Panc1 (cell line): Measurements from ENCODE around the gene LINC00237. TPM values are rescaled to one million over a fixed set of nuclear protein-coding genes. Genes with fewer than 3 reads are reported as not detected.

Source experiments
- ATAC-seq: fragments of 200-7000 bp; cut with Tn5 transposase; 2 replicates; pipeline ENCODE4 v1.9.1; 2020; ENCODE audit warnings: mild to moderate bottlenecking, moderate library complexity
- BruUV-seq: library from RNA; stranded (reverse); fragments of 400-500 nt; replicated peaks from 2 replicates; lab custom pipeline; 2021; lab: Mats Ljungman, UMichigan
- CTCF ChIA-PET: fragments of 300-600 bp; sonication (Branson Sonifier 250); formaldehyde crosslinking; loops from one replicate; lab custom pipeline; 2022; ENCODE audit warnings: antibody characterized with exemption; lab: Charles Lee
- POLR2A ChIA-PET: fragments of 300-600 bp; sonication (Branson Sonifier 250); formaldehyde crosslinking; loops from one replicate; lab custom pipeline; 2022; ENCODE audit warnings: antibody characterized with exemption; lab: Charles Lee
- DNase-seq: peaks from one replicate; pipeline ENCODE4 v3.0.0-alpha.2; 2010; ENCODE audit warnings: low read depth, low spot score
- H3K27ac ChIP-seq: 2 replicates; pipeline ENCODE4 v1.5.1; 2011; ENCODE audit warnings: mild to moderate bottlenecking, low read length, inconsistent platforms
- H3K27me3 ChIP-seq: fragments of 200-500 bp; sonication (Bioruptor generic); 2 replicates; pipeline ENCODE4 v1.6.0; 2014; ENCODE audit warnings: low read length, inconsistent platforms; ENCODE audit not compliant: control insufficient read depth, insufficient read depth
- H3K36me3 ChIP-seq: fragments of 200-500 bp; sonication (Bioruptor generic); 2 replicates; pipeline ENCODE4 v1.5.1; 2014; ENCODE audit warnings: inconsistent platforms, mild to moderate bottlenecking, low read length, moderate library complexity; ENCODE audit not compliant: control insufficient read depth, insufficient read depth
- H3K4me1 ChIP-seq: 2 replicates; pipeline ENCODE4 v1.5.1; 2011; ENCODE audit warnings: inconsistent platforms, mild to moderate bottlenecking, low read length, moderate library complexity; ENCODE audit not compliant: control insufficient read depth, insufficient read depth
- H3K4me3 ChIP-seq, 2 experiments: 2 replicates each; pipeline ENCODE4 v1.5.1; 2011 to 2012; ENCODE audit warnings: low read depth in 2 of 2, low read length in 2 of 2, mild to moderate bottlenecking in 2 of 2, inconsistent platforms in 1 of 2, moderate library complexity in 1 of 2
- H3K9me3 ChIP-seq: fragments of 200-500 bp; sonication (Bioruptor generic); 2 replicates; pipeline ENCODE4 v1.5.1; 2014; ENCODE audit warnings: low read depth, mild to moderate bottlenecking, inconsistent platforms, low read length, moderate library complexity; ENCODE audit not compliant: control insufficient read depth, insufficient read depth
- POLR2AphosphoS5 ChIP-seq: IDR thresholded peaks from 2 replicates; pipeline ENCODE4 v1.6.1; 2012; ENCODE audit warnings: mild to moderate bottlenecking, low read depth, low read length, moderate library complexity
- SIN3A ChIP-seq: IDR thresholded peaks from 2 replicates; pipeline ENCODE4 v1.6.1; 2012; ENCODE audit warnings: low read depth, mild to moderate bottlenecking, low read length, moderate library complexity, borderline replicate concordance; ENCODE audit not compliant: insufficient read depth
- TCF7L2 ChIP-seq: IDR thresholded peaks from 2 replicates; pipeline ENCODE4 v1.6.1; 2011; ENCODE audit warnings: mild to moderate bottlenecking, low read depth, low read length, inconsistent platforms
- in situ Hi-C: cut with HindIII; loops from 2 replicates; pipeline ENCODE4 v1.10.0; 2016; ENCODE audit warnings: low sequenced_read_pairs, low pct_unique_long_range_greater_than_20kb
- intact Hi-C: fragments of 100-400 bp; cut with micrococcal nuclease; formaldehyde crosslinking; loops from one replicate; pipeline ENCODE4 v1.10.0; 2022; ENCODE audit not compliant: unreplicated experiment
- total RNA-seq: library from RNA; stranded (reverse); gene quantifications from one replicate; pipeline ENCODE4 v1.2.1, GENCODE V29; 2021; ENCODE audit not compliant: unreplicated experiment
- TF ChIP-seq, protein P1 (sequence below), 2 experiments: IDR thresholded peaks; 2 replicates each; pipeline ENCODE4 v1.6.1; 2011 to 2012; ENCODE audit warnings: low read depth in 2 of 2, control low read depth in 1 of 2, low read length in 1 of 2, mild to moderate bottlenecking in 1 of 2, moderate library complexity in 1 of 2; ENCODE audit not compliant: insufficient read depth in 1 of 2
- TF ChIP-seq, protein P2 (sequence below): fragments of 450-650 bp; IDR thresholded peaks from 2 replicates; pipeline ENCODE4 v1.5.1; 2017; ENCODE audit warnings: mild to moderate bottlenecking

Gene LINC00237
- total RNA-seq, 1 experiment from 2014 or later = not detected

DNA sequence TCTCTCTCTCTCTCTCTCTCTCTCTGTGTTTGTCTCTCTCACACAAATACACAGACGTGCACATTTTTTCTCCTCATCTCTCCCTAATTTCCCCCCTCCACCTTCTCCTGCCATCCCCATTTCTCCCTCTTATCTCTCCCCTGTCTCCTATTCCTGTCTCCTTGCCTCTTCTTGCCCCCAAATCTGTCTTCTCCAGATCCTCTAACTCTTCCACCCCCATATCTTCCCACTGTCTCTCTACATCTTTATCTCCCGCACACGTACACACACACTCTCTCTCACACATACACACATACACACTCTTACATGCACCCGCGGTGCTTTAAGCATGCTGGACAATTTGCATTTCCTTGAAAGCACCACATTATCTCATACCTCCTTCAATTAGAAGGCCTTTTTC is 35.7 kb upstream of the LINC00237 start:
- DNase-seq = no peak
- ATAC-seq = no peak
- H3K9me3 ChIP-seq = no peaks in the 10 kb centered on the region
- in situ Hi-C loops = no loop called here
- H3K27me3 ChIP-seq = no peaks in the 10 kb centered on the region
- TF ChIP-seq POLR2AphosphoS5 (no peak), SIN3A (no peak), TCF7L2 (no peak)
- TF ChIP-seq, protein P1, sequence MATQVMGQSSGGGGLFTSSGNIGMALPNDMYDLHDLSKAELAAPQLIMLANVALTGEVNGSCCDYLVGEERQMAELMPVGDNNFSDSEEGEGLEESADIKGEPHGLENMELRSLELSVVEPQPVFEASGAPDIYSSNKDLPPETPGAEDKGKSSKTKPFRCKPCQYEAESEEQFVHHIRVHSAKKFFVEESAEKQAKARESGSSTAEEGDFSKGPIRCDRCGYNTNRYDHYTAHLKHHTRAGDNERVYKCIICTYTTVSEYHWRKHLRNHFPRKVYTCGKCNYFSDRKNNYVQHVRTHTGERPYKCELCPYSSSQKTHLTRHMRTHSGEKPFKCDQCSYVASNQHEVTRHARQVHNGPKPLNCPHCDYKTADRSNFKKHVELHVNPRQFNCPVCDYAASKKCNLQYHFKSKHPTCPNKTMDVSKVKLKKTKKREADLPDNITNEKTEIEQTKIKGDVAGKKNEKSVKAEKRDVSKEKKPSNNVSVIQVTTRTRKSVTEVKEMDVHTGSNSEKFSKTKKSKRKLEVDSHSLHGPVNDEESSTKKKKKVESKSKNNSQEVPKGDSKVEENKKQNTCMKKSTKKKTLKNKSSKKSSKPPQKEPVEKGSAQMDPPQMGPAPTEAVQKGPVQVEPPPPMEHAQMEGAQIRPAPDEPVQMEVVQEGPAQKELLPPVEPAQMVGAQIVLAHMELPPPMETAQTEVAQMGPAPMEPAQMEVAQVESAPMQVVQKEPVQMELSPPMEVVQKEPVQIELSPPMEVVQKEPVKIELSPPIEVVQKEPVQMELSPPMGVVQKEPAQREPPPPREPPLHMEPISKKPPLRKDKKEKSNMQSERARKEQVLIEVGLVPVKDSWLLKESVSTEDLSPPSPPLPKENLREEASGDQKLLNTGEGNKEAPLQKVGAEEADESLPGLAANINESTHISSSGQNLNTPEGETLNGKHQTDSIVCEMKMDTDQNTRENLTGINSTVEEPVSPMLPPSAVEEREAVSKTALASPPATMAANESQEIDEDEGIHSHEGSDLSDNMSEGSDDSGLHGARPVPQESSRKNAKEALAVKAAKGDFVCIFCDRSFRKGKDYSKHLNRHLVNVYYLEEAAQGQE (IDR thresholded peaks at IDR 0.05; ENCODE audit: insufficient read depth in 1 of 2, low read depth in 2 of 2, low read length in 1 of 2) = no peak
- TF ChIP-seq, protein P2, sequence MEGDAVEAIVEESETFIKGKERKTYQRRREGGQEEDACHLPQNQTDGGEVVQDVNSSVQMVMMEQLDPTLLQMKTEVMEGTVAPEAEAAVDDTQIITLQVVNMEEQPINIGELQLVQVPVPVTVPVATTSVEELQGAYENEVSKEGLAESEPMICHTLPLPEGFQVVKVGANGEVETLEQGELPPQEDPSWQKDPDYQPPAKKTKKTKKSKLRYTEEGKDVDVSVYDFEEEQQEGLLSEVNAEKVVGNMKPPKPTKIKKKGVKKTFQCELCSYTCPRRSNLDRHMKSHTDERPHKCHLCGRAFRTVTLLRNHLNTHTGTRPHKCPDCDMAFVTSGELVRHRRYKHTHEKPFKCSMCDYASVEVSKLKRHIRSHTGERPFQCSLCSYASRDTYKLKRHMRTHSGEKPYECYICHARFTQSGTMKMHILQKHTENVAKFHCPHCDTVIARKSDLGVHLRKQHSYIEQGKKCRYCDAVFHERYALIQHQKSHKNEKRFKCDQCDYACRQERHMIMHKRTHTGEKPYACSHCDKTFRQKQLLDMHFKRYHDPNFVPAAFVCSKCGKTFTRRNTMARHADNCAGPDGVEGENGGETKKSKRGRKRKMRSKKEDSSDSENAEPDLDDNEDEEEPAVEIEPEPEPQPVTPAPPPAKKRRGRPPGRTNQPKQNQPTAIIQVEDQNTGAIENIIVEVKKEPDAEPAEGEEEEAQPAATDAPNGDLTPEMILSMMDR = no peak
- H3K27ac ChIP-seq = no peak overlapping the region
- no peaks in the 10 kb centered on the region for H3K4me1 ChIP-seq
- intact Hi-C loops = no loop called here
- CTCF ChIA-PET = no interaction called here
- no peak overlapping the region for H3K4me3 ChIP-seq
- no TSS peak for BruUV-seq
- no peaks in the 10 kb centered on the region; the same call in 1 of the 2 replicates for H3K36me3 ChIP-seq
- POLR2A ChIA-PET = no interaction called here

DNA sequence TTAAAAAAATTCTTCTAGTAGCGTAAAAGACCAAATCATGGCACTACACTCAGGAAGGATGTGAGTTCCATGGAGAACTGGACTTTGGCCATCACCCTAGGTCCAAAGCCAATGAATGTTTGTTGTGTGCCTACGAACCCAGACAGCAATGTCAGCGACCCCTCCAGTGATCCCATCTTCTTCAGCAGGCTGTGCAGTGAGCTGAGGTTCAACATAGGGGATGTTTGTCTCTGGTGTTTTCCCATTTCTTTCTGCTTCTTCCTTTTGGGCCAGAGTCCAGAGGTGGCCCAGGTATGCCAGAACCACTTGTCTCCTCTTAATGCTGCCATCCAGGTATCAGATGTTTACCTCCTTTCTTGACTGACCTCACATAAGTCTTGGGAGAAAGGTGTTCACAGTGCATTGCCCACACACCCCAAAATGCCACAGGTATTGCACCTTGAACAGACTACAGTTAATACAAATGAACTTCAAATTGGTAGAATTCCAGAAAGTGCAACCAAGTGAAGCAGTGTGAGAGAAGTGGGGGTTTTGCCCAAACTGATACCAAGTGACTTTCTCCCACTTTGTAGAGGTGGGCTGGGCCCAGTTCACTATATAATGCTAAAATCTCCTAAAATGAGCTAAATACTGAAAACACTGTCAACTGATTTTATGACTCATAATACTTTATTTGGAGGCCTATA is 33.9 kb upstream of the LINC00237 start:
- DNase-seq (no peak), ATAC-seq (no peak)
- H3K4me3 ChIP-seq = no peak overlapping the region
- no TSS peak for BruUV-seq
- H3K27me3 ChIP-seq = no peaks in the 10 kb centered on the region
- H3K9me3 ChIP-seq = no peaks in the 10 kb centered on the region
- intact Hi-C loops = no loop called here
- CTCF ChIA-PET = no interaction called here
- H3K27ac ChIP-seq = no peak overlapping the region
- in situ Hi-C loops = no loop called here
- POLR2A ChIA-PET = no interaction called here
- no peaks in the 10 kb centered on the region for H3K36me3 ChIP-seq
- no peaks in the 10 kb centered on the region for H3K4me1 ChIP-seq
- TF ChIP-seq, protein P2 = no peak
- TF ChIP-seq TCF7L2 (no peak), SIN3A (no peak), POLR2AphosphoS5 (no peak)
- TF ChIP-seq, protein P1 (IDR thresholded peaks at IDR 0.05; ENCODE audit: insufficient read depth in 1 of 2, low read depth in 2 of 2, low read length in 1 of 2) = no peak
